Measurements from ENCODE around the gene CDH4. TPM values are rescaled to one million over a fixed set of nuclear protein-coding genes. Genes with fewer than 3 reads are reported as not detected.

The CDH4 gene
- total and polyA plus RNA-seq, 2 of the 8 experiments (the other 6 are each of a cell fraction or from before 2014, with no cell fraction given) = 4.3 to 7.9 TPM

DNA sequence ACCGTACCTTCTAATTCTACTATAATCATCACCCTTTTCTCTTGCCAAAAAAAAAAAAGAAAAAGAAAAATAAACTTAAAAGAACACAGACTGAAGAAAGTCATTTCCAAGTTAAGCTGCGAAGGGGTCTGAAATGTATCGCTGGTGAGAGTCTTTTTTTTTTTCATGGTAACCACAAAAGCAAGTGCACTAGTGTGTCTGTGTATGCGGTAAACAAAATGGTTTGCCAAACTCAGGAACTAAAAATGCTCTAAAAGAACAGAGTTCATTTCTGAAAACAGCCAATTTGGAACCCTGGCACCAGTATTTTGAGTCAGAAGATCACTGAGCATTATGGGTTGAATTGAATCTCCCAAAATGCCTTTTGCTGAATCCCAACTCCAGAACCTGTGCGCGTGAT lies 46.6 kb downstream of the CDH4 start:
- Histone ChIP-seq H3K9me3 (ENCODE audit: insufficient read depth in 2 of 2, low read depth in 1 of 2, low read length in 1 of 2) (no peaks in the 10 kb centered on the region), H3K23me2 (ENCODE audit: low read depth, low read length) (peaks cover 3% of the 10 kb centered on the region; the same call in 1 of the 2 replicates), H3K79me2 (ENCODE audit: control insufficient read depth in 1 of 2, insufficient read depth in 2 of 2, low read length in 2 of 2) (no peaks in the 10 kb centered on the region), H4K8ac (ENCODE audit: extremely low read depth, insufficient read depth, low read length) (no peak overlapping the region), H2BK5ac (ENCODE audit: low read depth, low read length) (no peak overlapping the region), H3K9ac (replicated peaks in 1 of 4; ENCODE audit: extremely low read depth in 1 of 4, low read depth in 3 of 4, low read length in 3 of 4) (no peak overlapping the region), H3K79me1 (ENCODE audit: low read depth, low read length) (no peaks in the 10 kb centered on the region), H3K14ac (ENCODE audit: insufficient read length) (no peak overlapping the region), H4K5ac (ENCODE audit: insufficient read length, low read depth, low read length) (no peak overlapping the region), H4K91ac (replicated peaks; ENCODE audit: insufficient read length, low read length) (no peak overlapping the region), H3K18ac (ENCODE audit: extremely low read depth, low read length) (no peak overlapping the region), H2BK12ac (ENCODE audit: low read depth, low read length) (no peak overlapping the region), H3K4me3 (ENCODE audit: extremely low read depth in 1 of 4, insufficient read depth in 2 of 4, low read depth in 3 of 4, low read length in 4 of 4) (no peak overlapping the region), H3K4me1 (replicated peaks in 1 of 4; ENCODE audit: control insufficient read depth in 3 of 4, insufficient read depth in 4 of 4, low read length in 3 of 4) (peaks cover 0 to 3% (median 0%) of the 10 kb centered on the region in 4 experiments; a peak in 3 of 7 replicates), H2BK15ac (ENCODE audit: low read length) (no peak overlapping the region), H3K36me3 (ENCODE audit: control insufficient read depth in 2 of 4, insufficient read depth in 4 of 4, low read length in 3 of 4) (no peaks in the 10 kb centered on the region), H3K27ac (ENCODE audit: low read depth, low read length) (no peak overlapping the region), H2BK120ac (replicated peaks; ENCODE audit: low read depth, low read length) (no peak overlapping the region), H3K4me2 (ENCODE audit: insufficient read depth in 1 of 2, low read depth in 2 of 2, low read length in 2 of 2) (no peak overlapping the region), H3K23ac (ENCODE audit: insufficient read length) (no peak overlapping the region), H4K20me1 (replicated peaks in 1 of 2; ENCODE audit: control insufficient read depth in 1 of 2, insufficient read depth in 2 of 2, low read length in 2 of 2) (peaks cover 0 to 3% of the 10 kb centered on the region in 2 experiments), H2AK5ac (ENCODE audit: low read depth, low read length) (no peak overlapping the region), H2BK20ac (ENCODE audit: low read length) (no peak overlapping the region), H3K27me3 (replicated peaks in 1 of 4; ENCODE audit: control insufficient read depth in 3 of 4, extremely low read depth in 1 of 4, insufficient read depth in 3 of 4, low read length in 3 of 4) (0 out of 7 replicates have a peak, but pooled peaks cover 0 to 2% (median 0%) of the 10 kb centered on the region in 4 experiments), H3K4ac (replicated peaks; ENCODE audit: insufficient read length, low read depth, low read length) (no peak overlapping the region), H2AFZ (ENCODE audit: low read length) (no peak overlapping the region), H3K56ac (replicated peaks; ENCODE audit: insufficient read length, low read depth, low read length) (no peak overlapping the region)
- ChIA-PET CTCF (ENCODE audit: partially characterized antibody) (interaction anchor here (2.0 kb wide), 1 partner anchor 36 kb away, joined by 7 read pairs; no protein-coding TSS in a partner anchor), POLR2A (ENCODE audit: partially characterized antibody) (no interaction called here)
- 92% methylated on average over 6 of the region's 6 CpGs; no CpG with 5 or more reads in 1 of the 2 experiments for WGBS, 2 experiments (ENCODE audit: extremely low coverage in 1 of 2, insufficient coverage in 1 of 2, insufficient read length in 1 of 2, insufficient replicate concordance in 2 of 2, low coverage in 1 of 2, low lambda C conversion rate in 2 of 2, missing lambda C conversion rate in 1 of 2)
- no peak for DNase-seq (ENCODE audit: low read depth in 1 of 2, low spot score in 2 of 2)
- FAIRE-seq = no peak
- TF ChIP-seq ATF2 (IDR thresholded peaks at IDR 0.05; ENCODE audit: low read length) = no peak
- no peak for TF ChIP-seq RAD21 (IDR thresholded peaks at IDR 0.05 in 1 of 2, conservative IDR thresholded peaks at IDR 0.05 in 1 of 2; ENCODE audit: low read depth in 2 of 2, low read length in 2 of 2)
- no peak for TF ChIP-seq CTBP2 (IDR thresholded peaks at IDR 0.05; ENCODE audit: borderline replicate concordance, insufficient read depth, insufficient read length, low read length)
- TF ChIP-seq, protein P1, sequence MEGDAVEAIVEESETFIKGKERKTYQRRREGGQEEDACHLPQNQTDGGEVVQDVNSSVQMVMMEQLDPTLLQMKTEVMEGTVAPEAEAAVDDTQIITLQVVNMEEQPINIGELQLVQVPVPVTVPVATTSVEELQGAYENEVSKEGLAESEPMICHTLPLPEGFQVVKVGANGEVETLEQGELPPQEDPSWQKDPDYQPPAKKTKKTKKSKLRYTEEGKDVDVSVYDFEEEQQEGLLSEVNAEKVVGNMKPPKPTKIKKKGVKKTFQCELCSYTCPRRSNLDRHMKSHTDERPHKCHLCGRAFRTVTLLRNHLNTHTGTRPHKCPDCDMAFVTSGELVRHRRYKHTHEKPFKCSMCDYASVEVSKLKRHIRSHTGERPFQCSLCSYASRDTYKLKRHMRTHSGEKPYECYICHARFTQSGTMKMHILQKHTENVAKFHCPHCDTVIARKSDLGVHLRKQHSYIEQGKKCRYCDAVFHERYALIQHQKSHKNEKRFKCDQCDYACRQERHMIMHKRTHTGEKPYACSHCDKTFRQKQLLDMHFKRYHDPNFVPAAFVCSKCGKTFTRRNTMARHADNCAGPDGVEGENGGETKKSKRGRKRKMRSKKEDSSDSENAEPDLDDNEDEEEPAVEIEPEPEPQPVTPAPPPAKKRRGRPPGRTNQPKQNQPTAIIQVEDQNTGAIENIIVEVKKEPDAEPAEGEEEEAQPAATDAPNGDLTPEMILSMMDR (IDR thresholded peaks at IDR 0.05; ENCODE audit: control extremely low read depth in 1 of 3, insufficient read depth in 1 of 3, low read depth in 1 of 3, low read length in 3 of 3) = no peak
- no peak for TF ChIP-seq POLR2A (IDR thresholded peaks at IDR 0.05; ENCODE audit: control extremely low read depth in 1 of 2, low read depth in 2 of 2, low read length in 2 of 2)
- TF ChIP-seq SAP30 (IDR thresholded peaks at IDR 0.05; ENCODE audit: insufficient read depth, insufficient replicate concordance, low read length) = no peak
- TF ChIP-seq CEBPB (IDR thresholded peaks at IDR 0.05; ENCODE audit: low read depth, low read length) = no peak
- no peak for TF ChIP-seq POU5F1 (IDR thresholded peaks at IDR 0.05; ENCODE audit: low read depth, low read length)
- no peak for TF ChIP-seq CHD1 (IDR thresholded peaks at IDR 0.05; ENCODE audit: low read depth, low read length)

Data from H1 (cell line).